D721Med (cell line): Measurements from ENCODE around the gene PDPK1.
"Not testable (repeated sequence)": the region's sequence is repeated elsewhere in the genome, so short reads cannot be mapped to it uniquely, and the experiment has no call there.

ENCODE experiments used
- DNase-seq: peaks from one replicate; pipeline ENCODE4 v3.0.0; 2011; ENCODE audit warnings: low spot score; ENCODE audit not compliant: insufficient read length
- FAIRE-seq: peaks from 2 replicates; lab custom pipeline; 2011; peaks lifted over from hg19 to GRCh38; lab: Jason Lieb, UNC
- CTCF ChIP-seq: IDR thresholded peaks from 2 replicates; pipeline ENCODE4 v1.5.1; 2012; ENCODE audit warnings: mild to moderate bottlenecking, control low read depth; ENCODE audit not compliant: insufficient read depth; ENCODE audit errors: missing control alignments

PDPK1 gene

DNA sequence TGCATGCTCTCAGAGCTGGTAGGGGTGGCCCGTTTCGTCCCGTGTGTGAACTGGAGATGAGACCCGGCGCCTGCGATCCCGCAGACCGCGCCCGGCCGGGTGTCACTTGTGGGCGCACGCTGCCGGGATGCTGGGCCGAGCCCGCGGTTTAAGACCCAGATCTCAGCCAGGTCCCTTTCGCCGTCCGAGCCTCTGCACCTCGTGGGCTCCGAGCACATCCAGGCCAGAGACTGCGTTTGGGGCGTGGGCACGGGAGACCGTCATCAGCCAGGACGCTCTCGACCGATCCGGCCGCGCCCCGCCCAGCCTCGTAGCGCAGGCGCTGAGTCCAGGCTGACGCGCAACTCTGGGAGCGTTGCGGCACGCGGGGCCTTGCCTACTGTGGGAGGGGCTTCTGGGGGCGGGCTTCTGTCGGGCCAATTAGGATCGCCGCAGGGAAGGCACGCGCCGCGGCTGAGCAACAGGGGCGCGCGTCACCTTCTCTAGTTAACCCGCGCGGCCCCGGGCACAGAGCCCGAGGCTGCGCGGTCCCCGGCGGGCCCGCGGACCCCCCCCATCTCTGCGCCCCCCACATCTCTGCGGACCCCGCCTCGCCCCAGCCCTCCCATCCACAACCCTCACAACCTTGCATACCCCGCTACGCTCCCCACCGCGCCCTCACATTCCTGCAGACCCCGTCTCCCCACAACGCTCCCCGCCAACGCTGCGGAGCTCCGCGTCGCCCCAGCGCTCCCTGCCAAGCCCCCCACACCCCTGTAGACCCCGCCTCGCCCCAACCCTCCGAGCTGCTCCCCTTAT, 5.9 kb upstream of the PDPK1 start:
- TF ChIP-seq CTCF = no peak
- DNase-seq (peak; percentile 97), FAIRE-seq (no peak)

DNA sequence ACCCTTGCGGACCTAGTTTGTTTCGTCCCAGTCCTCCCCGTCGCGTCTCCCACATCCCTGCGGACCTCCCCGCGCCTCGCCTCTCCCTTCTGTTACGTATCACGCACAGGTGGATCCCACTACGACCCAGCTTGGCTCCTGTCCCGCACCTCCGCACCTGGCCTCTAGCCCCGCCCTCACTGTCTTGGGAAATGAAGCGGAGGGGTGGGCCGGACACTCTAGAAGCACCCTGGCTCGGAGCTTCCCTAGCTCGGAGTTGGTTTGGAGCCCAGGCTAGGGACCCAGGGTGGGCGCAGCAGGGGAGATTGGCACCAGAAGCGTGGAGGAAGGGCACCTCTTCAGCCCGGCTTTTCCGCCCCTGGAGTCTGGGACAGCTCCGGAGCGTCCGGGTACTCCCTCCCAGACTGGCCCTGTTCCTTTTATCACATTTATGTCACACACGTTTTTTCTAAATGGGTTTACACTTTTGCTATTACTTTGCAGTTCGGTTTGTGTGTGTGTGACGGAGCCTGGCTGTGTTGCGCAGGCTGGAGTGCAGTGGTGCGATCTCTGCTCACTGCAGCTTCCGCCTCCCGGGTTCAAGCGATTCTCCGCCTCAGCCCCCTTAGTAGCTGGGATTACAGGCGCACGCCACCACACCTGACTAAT, 5.2 kb upstream of the PDPK1 start:
- TF ChIP-seq CTCF = no peak
- FAIRE-seq (no peak), DNase-seq (no peak)

DNA sequence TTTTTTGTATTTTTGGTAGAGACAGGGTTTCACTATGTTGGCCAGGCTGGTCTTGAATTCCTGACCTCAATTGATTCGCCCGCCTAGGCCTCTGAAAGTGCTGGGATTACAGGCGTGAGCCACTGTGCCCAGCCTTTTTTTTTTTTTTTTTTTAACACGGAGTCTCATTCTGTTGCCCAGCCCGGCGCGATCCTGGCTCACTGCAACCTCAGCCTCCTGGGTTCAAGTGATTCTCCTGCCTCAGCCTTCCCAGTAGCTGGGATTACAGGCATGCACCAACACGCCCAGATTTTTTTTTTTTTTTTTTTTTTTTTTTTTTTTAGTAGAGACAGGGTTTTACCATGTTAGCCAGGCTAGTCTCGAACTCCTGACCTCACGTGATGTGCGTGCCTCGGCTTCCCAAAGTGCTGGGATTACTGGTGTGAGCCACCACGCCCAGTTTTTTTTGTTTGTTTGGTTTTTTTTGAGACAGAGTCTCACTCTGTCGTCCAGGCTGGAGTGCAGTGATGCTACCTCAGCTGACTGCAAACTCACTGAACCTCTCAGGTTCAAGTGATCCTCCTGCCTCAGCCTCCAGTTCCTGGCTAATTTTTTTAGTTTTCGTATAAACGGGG, 4.6 kb upstream of the PDPK1 start:
- FAIRE-seq, DNase-seq: not testable (repeated sequence)

GRCh38 chr16:2533912-2534311, 3.9 kb upstream of the PDPK1 start:
- DNase-seq = no peak
- no peak for FAIRE-seq
- TF ChIP-seq CTCF = no peak

GRCh38 chr16:2534335-2534734, 3.5 kb upstream of the PDPK1 start:
- not testable (repeated sequence) for FAIRE-seq, DNase-seq

DNA sequence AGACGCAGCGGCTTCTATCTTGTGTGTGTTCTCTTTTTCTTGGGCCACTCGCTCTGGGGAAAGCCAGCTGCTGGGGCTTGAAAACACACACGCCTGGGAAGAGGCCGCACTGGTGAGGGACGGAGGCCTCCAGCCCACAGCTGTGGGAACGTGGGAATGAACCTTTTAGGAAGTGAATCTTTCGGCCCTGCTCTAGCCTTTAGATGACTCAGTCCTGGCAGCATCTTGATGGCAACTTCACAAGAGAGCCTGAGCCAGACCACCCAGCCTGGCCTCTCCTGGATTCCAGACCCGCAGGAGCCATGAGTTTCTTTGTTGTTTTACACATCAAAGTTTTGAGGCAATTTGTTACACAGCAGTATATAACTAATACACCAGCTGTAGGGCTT, 2.2 kb upstream of the PDPK1 start:
- DNase-seq (no peak), FAIRE-seq (no peak)
- TF ChIP-seq CTCF = no peak

- DNase-seq, FAIRE-seq: not testable (repeated sequence)
Measured at GRCh38 chr16:2539192-2539844, 1.5 kb downstream of the PDPK1 start.

- not testable (repeated sequence) for FAIRE-seq, DNase-seq
- peak; percentile 32 for TF ChIP-seq CTCF
Measured at GRCh38 chr16:2539845-2540458, 2.1 kb downstream of the PDPK1 start.

DNA sequence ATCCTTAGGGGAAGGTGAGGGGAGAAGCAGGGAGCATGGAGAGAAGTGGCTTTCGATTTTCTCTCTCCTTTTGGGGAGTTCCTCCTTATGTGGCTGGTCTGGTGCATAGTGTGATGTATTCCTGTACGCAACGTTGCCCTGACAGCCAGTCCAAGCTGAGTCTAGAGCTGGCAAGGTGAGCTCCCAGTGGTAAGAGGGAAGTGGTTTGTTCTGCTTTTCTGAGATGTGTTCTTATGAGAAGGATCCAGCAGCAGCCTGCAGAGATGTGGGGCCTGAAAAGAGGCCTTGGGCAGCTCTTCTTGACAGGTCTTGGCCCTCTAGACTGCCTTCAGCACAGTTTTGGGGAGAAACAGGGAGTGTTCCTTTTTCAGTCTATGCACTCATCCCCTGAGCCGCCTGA, 3.1 kb downstream of the PDPK1 start:
- not testable (repeated sequence) for DNase-seq, FAIRE-seq

DNA sequence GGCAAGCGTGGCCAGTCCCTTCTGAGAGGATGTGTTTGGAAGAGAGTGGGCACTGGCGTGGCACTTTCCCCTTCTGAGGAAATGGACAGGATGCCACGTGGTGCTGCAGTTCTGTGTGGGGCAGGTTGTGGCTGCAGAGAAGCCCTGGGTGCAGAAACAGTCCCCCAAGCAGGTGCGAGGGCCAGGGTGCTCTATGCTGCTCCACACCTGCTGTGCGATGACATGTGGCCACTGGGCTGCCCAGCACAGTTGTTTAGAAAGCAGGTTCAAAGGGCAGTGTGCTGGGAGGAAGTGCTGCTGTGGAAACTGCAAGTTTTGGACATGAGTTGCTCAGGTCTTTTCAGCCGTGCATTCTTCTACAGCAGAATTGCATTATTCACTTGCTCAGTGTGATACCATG, 3.6 kb downstream of the PDPK1 start:
- FAIRE-seq, DNase-seq: not testable (repeated sequence)

DNA sequence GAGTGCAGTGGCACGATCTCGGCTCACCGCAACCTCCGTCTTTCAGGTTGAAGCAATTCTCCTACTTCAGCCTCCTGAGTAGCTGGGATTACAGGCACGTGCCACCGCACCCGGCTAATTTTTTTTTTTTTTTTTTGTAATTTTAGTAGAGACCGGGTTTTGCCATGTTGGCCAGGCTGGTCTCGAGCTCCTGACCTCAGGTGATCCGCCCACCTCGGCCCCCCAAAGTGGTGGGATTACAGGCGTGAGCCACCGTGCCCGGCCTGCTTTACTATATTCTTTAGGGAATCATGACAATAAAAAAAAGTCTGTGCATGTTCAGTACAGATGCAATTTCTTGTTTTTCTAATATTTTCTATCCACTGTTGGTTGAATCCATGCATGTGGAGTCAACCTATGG, 6.0 kb downstream of the PDPK1 start:
- DNase-seq = not testable (repeated sequence)

GRCh38 chr16:2550283-2550878, 12.6 kb downstream of the PDPK1 start:
- not testable (repeated sequence) for DNase-seq, FAIRE-seq

More for the DNA sequence above, 6.0 kb downstream of the PDPK1 start:
- not testable (repeated sequence) for FAIRE-seq
